HepG2 (cell line): ENCODE data around the gene HLA-DRB1. TPM values are rescaled to one million over a fixed set of nuclear protein-coding genes. Genes with fewer than 3 reads are reported as not detected.

ENCODE experiments used
- polyA plus RNA-seq, 8 experiments: library from polyadenylated mRNA; depleted of rRNA in 3 of 8; stranded (reverse) in 7 of 8; unstranded in 1 of 8; fragments of >200 nt; fragmentation: Illumina TruSeq in 4 of 8; extraction: Trizol in 4 of 8; gene quantifications; 2 replicates each; pipeline versions ENCODE4 v1.2.1 to v1.2.3, GENCODE V29; 2011 to 2016; ENCODE audit warnings: low read depth in 4 of 8, missing spikeins in 1 of 8, mixed read lengths in 1 of 8; ENCODE audit not compliant: insufficient read depth in 1 of 8
- small RNA-seq, 3 experiments: library from RNA; depleted of rRNA; stranded (forward); fragments of <200 nt; gene quantifications; one replicate each; pipeline ENCODE3, GENCODE V24; 2012; ENCODE audit warnings: low read depth in 2 of 3, low replicate concordance in 1 of 3; ENCODE audit not compliant: insufficient read length in 3 of 3, insufficient read depth in 2 of 3
- total RNA-seq, 5 experiments: library from RNA; depleted of rRNA; stranded (reverse); fragments of >200 nt; fragmentation: Illumina TruSeq; extraction: Trizol; gene quantifications; 2 replicates each; pipeline ENCODE4 v1.2.3, GENCODE V29; 2016; ENCODE audit warnings: low read depth in 1 of 5

The HLA-DRB1 gene
- total and polyA plus RNA-seq, 2 of the 13 experiments (the other 11 are each of a cell fraction or from before 2014, with no cell fraction given), result 0.09 TPM; not detected in 1

Small RNA genes lying within 50 kb of the gene (small RNA-seq; reads per million reads assigned to genes)
- 0 to 6.8 (median 0.61) reads per million in 3 experiments for gene RNU1-61P

Other genes starting within 250 kb of the HLA-DRB1 start
- not detected in 2 replicates for gene TSBP1, start 217.9 kb downstream of the HLA-DRB1 start, total RNA-seq (2016; rRNA removed; fragmentation: Illumina TruSeq; extraction: Trizol)
- gene TSBP1, start 217.9 kb downstream of the HLA-DRB1 start, polyA plus RNA-seq (2011; rRNA removed), result not detected in 2 replicates
- not detected in 2 replicates for gene BTNL2, start 182.7 kb downstream of the HLA-DRB1 start, total RNA-seq (2016; rRNA removed; fragmentation: Illumina TruSeq; extraction: Trizol)
- not detected in 2 replicates for gene BTNL2, start 182.7 kb downstream of the HLA-DRB1 start, polyA plus RNA-seq (2011; rRNA removed)
- gene HLA-DRA, start 150.0 kb downstream of the HLA-DRB1 start, total RNA-seq (2016; rRNA removed; fragmentation: Illumina TruSeq; extraction: Trizol), result not detected in 2 replicates
- gene HLA-DRA, start 150.0 kb downstream of the HLA-DRB1 start, polyA plus RNA-seq (2011; rRNA removed), result not detected in 2 replicates
- gene HLA-DRB5, start 59.6 kb downstream of the HLA-DRB1 start, total RNA-seq (2016; rRNA removed; fragmentation: Illumina TruSeq; extraction: Trizol), result not detected in 2 replicates
- gene HLA-DRB5, start 59.6 kb downstream of the HLA-DRB1 start, polyA plus RNA-seq (2011; rRNA removed), result not detected in 2 replicates
- not detected in 2 replicates for gene HLA-DQA1, start 47.6 kb upstream of the HLA-DRB1 start, total RNA-seq (2016; rRNA removed; fragmentation: Illumina TruSeq; extraction: Trizol)
- not detected in 2 replicates for gene HLA-DQA1, start 47.6 kb upstream of the HLA-DRB1 start, polyA plus RNA-seq (2011; rRNA removed)
- not detected in 2 replicates for gene HLA-DQB1, start 76.8 kb upstream of the HLA-DRB1 start, total RNA-seq (2016; rRNA removed; fragmentation: Illumina TruSeq; extraction: Trizol)
- not detected in 2 replicates for gene HLA-DQB1, start 76.8 kb upstream of the HLA-DRB1 start, polyA plus RNA-seq (2011; rRNA removed)
- not detected in 2 replicates for gene HLA-DQA2, start 151.5 kb upstream of the HLA-DRB1 start, total RNA-seq (2016; rRNA removed; fragmentation: Illumina TruSeq; extraction: Trizol)
- gene HLA-DQA2, start 151.5 kb upstream of the HLA-DRB1 start, polyA plus RNA-seq (2011; rRNA removed), result not detected in 2 replicates
- not detected in 2 replicates for gene HLA-DQB2, start 173.7 kb upstream of the HLA-DRB1 start, total RNA-seq (2016; rRNA removed; fragmentation: Illumina TruSeq; extraction: Trizol)
- gene HLA-DQB2, start 173.7 kb upstream of the HLA-DRB1 start, polyA plus RNA-seq (2011; rRNA removed), result not detected in 2 replicates
- not detected in 2 replicates for gene HLA-DOB, start 227.2 kb upstream of the HLA-DRB1 start, total RNA-seq (2016; rRNA removed; fragmentation: Illumina TruSeq; extraction: Trizol)
- gene HLA-DOB, start 227.2 kb upstream of the HLA-DRB1 start, polyA plus RNA-seq (2011; rRNA removed), result 0.09 TPM in 1 of 2 replicates, not detected in the other
- gene TAP2, start 248.9 kb upstream of the HLA-DRB1 start, total RNA-seq (2016; rRNA removed; fragmentation: Illumina TruSeq; extraction: Trizol), result 9.8 and 17.6 TPM in 2 replicates
- gene TAP2, start 248.9 kb upstream of the HLA-DRB1 start, polyA plus RNA-seq (2011; rRNA removed), result 10.3 and 16.2 TPM in 2 replicates